CD4-positive, alpha-beta T cell treated with Interleukin-4 for 1 hour (primary cell): ENCODE results near the gene HOXB4.

Experiments
- DNase-seq, 2 donors: peaks; one replicate each; pipeline ENCODE4 v3.0.0-alpha.2; 2020 to 2022

Gene HOXB4

DNA sequence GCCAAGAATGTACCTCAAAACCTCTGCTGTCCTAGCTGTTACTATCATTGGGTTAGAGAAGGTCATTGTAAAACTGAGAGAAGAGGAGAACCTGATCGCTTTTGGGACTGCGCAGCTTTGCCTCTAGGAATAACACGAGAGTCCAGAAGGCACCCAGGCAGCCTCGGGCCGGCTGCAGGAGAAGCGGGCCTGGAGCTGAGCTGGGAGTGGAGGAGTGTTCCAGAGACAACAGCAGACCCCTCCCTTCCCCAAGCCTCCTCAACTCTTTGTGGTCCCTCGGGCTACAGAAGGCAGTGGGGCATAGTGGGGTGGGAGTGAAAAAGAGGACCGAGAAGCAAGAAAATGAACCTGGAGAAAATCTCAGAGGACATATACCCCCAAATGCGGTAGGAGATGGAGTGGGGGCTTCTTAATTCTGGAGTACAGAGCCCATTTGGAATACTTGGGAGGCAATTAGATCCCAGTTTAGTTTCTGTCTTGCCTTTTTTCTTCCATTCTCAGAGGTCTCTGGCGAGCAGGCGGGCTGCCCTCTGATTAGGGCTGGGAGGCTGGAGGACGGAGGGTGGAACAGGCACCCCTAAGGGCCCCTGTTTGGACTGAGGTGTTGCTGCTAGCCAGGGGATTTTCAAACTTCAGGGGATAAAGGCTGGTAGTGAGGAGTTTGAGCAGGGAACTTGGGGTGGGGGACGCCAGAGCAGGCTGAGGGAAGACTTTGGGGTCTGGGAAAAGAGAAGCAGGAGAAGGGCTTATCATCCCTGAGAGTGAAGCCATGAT is 19.9 kb downstream of the HOXB4 start:
- DNase-seq = no peak

DNA sequence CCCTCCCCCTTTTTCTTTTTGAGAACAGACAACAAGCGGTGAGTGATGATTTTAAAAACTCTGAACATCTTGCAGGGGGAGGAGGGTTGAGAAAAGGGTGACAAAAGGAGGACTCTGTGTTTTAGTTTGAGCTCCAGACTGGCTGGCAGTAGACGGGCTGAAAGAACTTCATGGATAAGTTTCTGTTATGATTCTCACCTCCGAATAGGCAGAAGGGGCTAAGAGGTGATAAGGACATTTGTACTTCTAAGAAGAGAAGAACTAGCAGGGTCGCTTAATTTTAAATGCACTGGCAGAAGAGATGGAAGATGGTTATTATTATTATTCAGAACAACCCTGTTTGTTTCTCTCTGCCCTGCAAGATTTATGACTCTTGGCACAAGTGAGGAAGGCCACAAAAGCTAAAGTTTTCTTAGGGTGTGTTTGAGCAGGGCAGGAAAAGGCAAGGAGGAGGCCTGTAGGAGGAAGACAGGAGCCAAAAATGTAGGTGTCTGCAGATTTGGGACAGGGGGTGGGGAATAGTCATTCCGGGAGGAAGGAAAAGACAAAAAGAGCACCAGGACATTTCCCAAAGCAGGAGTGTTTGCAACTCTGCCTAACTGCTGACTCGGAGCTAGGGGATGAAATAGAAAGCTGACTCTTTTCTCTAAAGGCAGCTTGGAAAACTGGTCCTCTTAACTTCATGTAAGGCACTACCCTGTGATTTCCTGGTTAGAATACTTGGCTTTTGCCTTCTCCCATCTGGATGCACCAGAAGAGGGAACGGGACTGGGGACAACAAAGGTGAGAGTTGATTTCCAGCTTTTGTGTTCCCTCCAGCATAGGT is 21.4 kb downstream of the HOXB4 start:
- no peak for DNase-seq

DNA sequence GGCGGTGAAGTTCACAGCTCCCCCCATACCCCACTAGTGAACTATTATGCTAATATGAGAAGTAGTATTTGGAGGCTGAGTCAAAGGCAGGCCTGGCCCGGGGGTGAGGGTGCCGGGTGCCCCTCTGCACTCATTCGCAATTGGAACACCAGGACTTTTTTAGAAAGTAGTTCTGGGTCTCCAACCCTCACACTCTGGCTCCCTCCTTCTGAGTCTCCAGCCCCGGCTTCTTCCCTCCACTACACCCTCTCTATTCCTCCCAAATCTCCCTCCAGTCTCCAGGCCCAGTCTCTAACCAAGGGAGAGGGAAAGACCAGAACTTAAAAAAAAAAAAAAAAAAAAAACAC is 21.9 kb downstream of the HOXB4 start:
- DNase-seq = no peak

DNA sequence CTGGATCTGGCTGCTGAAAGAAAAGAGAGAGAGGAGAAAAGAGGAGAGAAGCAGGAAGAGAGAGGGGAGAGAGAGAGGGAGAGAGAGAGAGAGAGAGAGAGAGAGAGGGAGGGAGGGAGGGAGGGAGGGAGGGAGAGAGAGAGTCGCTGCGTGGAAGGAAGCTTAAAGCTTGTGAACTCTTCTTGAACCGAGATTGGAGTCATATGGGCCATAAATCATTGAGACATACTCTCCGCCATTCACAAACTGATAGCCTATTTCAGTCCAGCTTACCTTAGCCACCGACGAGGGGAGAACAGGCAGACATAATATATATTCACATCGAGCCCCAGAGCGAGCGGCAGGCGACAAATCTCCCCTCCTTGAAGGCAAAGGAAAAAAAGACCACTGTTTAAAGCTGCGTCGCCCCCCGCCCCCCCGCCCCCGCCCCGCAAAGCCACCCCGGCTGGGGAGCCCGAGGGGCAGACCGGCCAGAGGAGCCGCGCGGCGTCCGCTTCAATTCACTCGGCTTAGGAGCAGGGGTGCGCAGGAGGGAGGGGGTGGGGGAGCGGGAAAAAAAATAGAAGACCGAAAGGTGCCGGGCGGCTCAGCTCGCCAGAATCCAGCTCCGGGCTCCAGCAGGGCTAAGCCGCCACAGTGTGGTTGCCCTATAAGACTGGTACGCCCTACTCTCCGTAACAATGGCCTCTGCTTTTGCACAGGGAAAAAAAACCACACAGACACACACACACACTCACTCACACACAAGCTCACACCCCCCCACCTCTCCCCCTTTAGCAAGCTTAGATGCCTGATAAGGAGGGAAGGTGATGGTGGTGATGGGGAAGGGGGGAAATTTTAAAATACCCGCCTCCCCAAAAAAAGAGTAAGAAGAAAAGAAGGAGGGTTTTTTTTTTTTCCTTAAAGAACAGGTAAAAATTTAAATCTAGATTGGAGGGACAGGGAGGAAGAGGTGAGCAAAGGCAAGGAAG is 22.6 kb downstream of the HOXB4 start:
- no peak for DNase-seq

GRCh38 chr17:48554412-48555257 is 23.5 kb downstream of the HOXB4 start:
- no peak for DNase-seq

DNA sequence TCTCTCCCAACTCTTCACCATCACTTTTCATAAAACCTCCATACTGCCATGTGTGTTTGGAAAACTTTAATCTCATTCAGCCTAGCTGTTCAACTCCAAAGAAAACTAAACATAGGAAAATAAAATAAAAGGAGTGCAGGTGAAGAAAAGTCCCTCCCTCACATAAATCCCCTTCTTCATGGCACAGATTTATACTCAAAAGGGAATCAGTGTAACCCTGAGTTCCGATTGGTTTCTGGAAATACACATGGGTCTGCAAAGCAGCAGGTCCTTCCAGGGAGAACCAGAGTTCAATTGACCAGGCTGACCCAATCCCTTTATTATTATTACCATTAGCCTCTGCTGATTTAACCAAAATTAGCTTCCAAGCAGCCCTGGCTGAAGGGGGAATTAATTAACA is 24.3 kb downstream of the HOXB4 start:
- no peak for DNase-seq

DNA sequence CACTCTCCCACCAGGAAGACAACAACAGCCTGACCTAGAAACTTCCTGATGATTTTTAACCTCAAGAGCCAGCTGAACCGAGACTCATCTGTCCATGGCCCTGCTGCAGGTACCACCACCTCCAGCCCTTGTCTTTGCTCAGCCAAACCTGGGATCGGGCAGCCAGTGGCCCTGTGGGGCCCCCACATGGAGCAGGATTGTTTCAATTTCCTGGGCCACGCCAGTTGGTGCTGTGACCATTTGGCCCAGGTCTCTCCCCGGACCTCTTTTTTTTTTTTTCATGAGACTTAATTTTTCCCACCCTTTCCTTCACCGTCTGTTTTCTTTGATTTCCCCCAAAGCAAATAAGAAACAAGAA is 25.0 kb downstream of the HOXB4 start:
- DNase-seq = no peak

- no peak for DNase-seq
These were observed 25.5 kb downstream of the HOXB4 start for GRCh38 chr17:48552466-48553189.

GRCh38 chr17:48551596-48552465 is 26.3 kb downstream of the HOXB4 start:
- DNase-seq = no peak

DNA sequence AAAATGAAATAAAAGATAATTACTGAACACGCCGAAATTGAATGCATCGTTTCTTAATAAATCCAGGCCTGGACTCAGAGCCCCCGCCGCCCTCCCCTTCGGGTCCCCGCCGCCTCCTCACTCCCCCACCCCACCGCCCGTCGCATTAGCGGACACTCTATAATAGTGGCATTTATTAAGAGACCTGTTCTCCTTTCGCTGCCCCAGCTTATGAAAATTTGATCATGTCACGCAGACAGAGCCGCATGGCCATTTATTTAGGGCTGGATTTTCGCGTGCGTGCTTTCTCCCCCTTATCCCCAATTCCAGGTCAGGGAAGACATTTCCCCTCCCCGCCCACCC is 27.0 kb downstream of the HOXB4 start:
- no peak for DNase-seq

DNA sequence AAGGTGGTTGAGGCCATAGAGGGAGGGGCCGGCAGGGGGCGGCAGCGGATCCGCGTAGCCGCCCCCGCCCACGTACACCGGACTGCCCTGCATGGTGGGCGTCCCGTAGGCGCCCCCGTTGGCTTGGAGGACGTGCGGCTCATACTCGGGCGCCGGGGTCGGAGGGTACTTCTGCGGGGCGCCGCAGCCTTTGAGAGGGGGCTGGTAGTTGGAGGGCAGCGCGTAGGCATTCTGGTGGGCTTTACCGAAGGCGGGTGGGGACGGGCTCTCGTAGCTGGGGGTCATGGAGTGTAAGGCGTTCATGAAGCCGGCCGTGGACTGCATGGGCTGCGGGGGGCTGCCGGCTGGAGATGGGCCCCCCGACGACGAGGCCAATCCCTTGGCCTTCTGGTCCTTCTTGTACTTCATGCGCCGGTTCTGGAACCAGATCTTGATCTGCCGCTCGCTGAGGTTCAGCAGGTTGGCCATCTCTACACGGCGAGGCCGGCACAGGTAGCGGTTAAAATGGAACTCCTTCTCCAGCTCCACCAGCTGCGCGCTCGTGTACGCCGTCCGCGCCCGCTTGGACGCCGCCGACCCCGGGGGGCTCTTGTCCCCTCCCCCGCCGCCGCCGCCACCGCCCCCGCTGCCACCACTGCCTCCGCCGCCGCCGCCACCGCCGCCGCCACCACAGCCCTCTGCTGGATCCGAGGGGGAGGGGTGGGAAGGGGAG is 27.5 kb downstream of the HOXB4 start:
- no peak for DNase-seq

DNA sequence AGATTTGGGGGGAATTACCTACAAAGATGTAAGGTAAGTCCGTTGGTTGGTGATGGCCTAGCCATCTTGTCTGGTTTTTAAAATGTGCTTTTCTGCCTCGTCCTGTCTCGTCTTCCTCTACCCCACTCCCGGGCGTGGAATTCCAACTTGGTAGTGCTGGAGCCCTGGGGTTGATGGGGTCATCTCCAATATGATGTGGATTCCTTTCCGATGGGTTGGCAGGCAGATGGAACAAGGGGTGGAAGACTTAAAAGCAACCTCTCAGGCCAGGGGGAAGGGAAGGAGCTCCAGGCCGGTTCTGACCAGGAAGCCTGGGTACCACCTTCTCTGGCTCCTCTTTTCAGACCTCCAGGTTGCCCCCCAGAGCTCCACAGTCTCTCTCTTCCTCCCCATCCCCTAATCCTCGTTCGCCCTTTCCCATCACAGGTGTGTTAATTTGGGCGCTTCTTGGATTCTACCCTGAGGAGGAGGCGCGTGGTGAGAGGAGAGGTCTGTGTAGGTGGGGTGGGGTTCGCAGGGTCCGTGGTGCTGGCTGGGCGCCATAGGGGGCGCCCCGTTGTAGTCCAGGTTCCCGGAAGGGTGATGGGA is 28.1 kb downstream of the HOXB4 start:
- no peak for DNase-seq

- no peak for DNase-seq
These were observed 28.9 kb downstream of the HOXB4 start for GRCh38 chr17:48549281-48549630.

DNA sequence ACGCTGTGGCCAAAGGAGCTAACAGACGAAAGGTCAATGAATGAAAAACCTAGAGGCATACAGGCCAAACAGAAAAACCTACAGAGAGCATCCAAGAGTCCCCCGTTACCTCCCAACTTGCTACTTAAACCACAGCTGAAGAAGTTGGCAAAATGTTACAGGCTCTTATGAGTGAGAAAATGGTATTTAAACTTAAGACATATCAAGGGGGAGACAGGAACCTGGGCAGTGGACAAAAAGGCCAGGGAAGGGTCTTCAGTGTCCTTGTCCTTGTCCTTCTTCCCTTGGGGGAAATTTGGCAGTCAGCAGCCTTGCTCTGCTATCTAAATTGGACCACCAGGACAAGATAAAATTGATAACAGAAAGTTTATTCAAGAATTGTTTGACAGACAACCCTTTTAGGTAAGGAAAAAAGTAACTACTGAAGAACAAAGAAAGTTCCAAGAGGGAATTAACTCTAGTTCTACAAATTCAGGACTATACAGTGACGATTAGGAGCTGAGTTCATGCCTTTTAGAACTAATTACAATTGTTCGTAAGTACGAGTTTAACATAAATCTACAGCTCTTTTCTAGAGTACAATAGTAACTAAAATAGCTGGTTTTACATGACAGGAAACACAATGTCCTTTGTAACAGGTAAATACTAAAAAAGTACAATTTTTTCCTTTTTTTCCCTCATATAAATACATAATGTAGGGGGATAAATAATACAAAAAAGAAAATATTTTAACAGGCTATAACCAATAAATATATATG is 29.4 kb downstream of the HOXB4 start:
- no peak for DNase-seq

DNA sequence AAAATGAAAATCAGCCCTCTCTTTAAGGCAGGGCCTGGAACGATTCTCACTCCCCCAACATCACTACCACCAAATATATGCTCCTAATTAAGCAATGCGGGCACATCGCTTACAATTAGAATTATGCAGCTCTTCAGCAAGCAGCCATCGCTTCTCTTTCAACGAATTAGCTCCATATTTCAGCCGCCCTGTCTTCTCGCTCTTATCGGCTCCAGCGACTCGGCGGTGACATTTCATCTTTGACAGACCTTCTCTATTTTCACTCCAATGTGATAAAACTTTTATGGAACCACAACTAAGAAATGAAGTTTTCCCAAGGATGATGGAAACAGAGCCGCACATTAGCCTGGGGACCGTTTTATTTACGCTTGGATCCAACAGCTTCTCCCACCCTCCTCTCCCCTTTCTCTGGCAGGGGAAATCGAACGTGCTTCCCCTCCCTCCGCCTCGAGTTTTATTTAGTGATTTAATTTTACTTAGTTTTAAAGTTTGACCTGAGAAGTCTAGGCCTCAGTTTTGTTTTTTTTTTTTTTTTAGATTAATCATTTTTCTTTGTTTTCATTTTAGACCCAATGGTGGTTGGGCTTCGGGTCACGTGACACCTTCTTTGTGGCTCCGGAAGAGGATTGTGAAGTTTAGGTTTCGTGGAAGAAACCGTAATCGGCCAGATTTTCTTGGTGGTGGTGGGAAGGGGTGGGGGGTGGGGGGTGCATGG is 30.2 kb downstream of the HOXB4 start:
- DNase-seq = peak; percentile 35 to 57

DNA sequence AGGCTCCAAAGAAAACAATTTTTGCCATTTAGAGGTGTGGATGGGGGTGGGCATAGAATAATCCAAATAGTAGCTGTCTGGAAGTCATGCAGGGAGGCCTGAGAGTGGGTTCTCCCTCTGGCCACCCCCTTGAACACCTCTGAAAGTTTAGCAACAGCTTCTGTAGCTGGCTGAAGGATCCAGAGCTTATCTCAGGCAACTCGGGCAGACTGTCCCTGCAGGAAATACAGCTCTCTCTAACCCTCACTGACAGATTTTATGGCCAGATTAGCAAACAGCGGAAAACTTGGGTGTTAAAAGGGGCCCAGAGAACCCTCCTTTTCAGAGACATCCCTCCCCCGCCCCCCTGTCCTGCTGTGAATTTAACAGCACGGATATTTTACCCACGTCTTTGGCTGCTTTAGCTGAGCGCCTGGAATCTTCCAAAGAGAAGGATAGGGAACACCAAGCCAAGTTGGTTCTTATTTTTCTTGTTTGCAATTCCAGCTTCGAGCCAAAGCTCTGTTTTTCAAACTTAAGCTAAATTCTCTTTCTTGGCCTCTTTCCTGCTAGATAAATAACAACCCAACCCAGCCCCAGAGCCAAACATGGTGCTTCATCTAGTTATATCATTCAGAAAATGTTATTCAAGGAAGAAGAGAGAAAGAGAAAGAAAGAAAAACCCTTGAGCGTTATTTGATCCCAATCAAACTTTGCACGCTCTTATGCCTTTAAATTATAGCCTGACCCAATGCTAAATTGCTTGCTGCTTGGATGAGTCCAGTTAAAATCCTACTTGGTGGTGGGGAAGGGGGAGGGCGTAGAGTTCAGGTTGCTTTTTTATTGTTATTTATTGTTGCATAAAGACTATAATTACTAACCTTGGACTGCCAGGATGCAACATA is 31.0 kb downstream of the HOXB4 start:
- no peak for DNase-seq
